ENCODE results near the gene ABCC2.

GRCh38 chr10:99828464-99828863, 46.0 kb downstream of the ABCC2 start:
- TF ChIP-seq CTCF (IDR thresholded peaks at IDR 0.05; ENCODE audit: poor library complexity) (no peak), EZH2 (IDR thresholded peaks at IDR 0.05; ENCODE audit: borderline replicate concordance) (no peak)
